NB4 (cell line): Measurements from ENCODE around the gene RNU5B-1.

Experiments
- DNase-seq: peaks from one replicate; pipeline ENCODE4 v3.0.0; 2010; ENCODE audit warnings: low read depth
- H3K4me3 ChIP-seq: one replicate; pipeline ENCODE4 v1.5.1; 2011; ENCODE audit warnings: mild to moderate bottlenecking, low read depth, low read length, moderate library complexity
- MYC ChIP-seq: IDR thresholded peaks from 2 replicates; pipeline ENCODE4 v1.6.1; 2011; ENCODE audit warnings: low read depth, low read length
- POLR2A ChIP-seq: IDR thresholded peaks from 2 replicates; pipeline ENCODE4 v1.6.1; 2011; ENCODE audit warnings: mild to moderate bottlenecking; ENCODE audit not compliant: insufficient read length; ENCODE audit errors: extremely low read depth
- TF ChIP-seq, protein P1 (sequence below): IDR thresholded peaks from one replicate; pipeline ENCODE4 v1.5.1; 2012; ENCODE audit warnings: low read depth, low read length
- TF ChIP-seq, protein P2 (sequence below): IDR thresholded peaks from 2 replicates; pipeline ENCODE4 v1.6.1; 2011; ENCODE audit warnings: low read depth, low read length

Gene RNU5B-1

DNA sequence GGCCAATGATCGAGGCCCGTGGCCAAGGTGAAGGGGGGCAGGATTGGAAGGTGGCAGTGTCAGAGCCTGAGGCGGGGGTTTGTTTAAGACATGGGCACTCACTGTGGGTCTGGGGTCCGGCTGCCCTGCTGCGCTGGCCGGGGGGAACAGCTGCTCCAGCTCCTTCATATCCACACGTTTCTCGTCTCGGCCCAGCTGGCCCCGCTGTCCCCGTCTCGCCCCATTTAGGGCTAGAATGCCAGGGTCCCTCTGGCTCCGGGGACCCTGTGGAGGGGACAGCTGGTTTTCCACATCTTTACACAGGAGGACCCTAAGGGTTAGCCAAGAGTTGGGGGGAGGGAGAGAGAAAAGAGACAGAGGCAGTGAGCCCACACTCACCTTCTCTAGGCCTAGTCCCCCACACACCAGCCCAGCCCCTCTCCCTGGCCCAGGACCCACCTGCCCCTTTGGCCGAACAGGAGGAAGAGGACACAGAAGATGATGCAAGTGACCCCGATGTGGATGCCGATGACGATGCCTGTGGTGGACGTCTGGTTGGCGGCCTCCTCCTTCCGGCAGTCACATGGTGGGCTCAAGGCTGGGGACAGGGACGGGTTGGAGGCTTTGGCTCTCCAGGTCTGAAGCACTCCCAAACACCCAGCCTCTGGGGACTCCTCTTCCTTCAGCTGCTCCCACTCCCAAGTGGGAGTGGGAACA is 25.0 kb downstream of the RNU5B-1 start:
- TF ChIP-seq, protein P1, sequence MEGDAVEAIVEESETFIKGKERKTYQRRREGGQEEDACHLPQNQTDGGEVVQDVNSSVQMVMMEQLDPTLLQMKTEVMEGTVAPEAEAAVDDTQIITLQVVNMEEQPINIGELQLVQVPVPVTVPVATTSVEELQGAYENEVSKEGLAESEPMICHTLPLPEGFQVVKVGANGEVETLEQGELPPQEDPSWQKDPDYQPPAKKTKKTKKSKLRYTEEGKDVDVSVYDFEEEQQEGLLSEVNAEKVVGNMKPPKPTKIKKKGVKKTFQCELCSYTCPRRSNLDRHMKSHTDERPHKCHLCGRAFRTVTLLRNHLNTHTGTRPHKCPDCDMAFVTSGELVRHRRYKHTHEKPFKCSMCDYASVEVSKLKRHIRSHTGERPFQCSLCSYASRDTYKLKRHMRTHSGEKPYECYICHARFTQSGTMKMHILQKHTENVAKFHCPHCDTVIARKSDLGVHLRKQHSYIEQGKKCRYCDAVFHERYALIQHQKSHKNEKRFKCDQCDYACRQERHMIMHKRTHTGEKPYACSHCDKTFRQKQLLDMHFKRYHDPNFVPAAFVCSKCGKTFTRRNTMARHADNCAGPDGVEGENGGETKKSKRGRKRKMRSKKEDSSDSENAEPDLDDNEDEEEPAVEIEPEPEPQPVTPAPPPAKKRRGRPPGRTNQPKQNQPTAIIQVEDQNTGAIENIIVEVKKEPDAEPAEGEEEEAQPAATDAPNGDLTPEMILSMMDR: no peak
- TF ChIP-seq MYC (no peak), POLR2A (no peak)
- TF ChIP-seq, protein P2, sequence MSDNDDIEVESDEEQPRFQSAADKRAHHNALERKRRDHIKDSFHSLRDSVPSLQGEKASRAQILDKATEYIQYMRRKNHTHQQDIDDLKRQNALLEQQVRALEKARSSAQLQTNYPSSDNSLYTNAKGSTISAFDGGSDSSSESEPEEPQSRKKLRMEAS: no peak
- DNase-seq: no peak

DNA sequence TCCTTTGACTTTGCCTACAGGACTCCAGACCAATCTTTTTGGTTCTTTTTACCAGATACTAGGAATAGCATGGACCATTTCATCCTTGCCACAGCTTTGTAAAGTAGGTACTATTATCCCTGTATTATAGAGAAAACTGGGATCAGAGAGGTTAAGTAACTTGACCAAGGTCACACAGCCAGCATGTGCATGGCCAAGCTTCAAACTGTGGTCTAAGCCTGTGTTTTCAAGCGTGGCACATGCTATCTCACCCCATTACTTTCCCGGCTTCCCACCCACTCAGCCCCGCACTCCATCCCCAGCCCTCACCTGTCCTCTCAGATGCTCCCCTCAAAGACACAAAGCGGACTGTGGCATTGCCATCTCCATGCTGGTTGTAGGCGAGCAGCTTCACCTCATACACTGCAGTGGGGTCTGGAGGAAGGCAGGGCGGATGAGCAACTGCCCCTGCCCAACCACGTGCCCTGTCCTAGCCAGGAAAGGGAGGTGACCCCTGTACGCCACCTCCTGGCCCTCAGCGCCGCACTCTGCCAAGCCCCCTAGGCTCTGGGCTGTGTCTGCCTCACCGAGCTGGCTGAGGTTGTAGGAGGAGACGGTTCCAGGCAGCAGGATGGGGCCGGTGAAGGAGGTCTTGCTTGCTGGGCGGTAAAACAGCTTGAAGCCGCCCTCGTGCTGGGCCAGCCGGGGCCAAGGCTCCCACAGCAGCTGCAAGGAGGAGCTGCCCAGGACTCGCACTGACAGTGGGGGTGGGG is 25.7 kb downstream of the RNU5B-1 start:
- no peak overlapping the region for H3K4me3 ChIP-seq
- TF ChIP-seq MYC (no peak), POLR2A (no peak)
- TF ChIP-seq, protein P1: no peak
- TF ChIP-seq, protein P2: no peak
- no peak for DNase-seq

More for the DNA sequence above, 25.0 kb downstream of the RNU5B-1 start:
- no peak overlapping the region for H3K4me3 ChIP-seq

DNA sequence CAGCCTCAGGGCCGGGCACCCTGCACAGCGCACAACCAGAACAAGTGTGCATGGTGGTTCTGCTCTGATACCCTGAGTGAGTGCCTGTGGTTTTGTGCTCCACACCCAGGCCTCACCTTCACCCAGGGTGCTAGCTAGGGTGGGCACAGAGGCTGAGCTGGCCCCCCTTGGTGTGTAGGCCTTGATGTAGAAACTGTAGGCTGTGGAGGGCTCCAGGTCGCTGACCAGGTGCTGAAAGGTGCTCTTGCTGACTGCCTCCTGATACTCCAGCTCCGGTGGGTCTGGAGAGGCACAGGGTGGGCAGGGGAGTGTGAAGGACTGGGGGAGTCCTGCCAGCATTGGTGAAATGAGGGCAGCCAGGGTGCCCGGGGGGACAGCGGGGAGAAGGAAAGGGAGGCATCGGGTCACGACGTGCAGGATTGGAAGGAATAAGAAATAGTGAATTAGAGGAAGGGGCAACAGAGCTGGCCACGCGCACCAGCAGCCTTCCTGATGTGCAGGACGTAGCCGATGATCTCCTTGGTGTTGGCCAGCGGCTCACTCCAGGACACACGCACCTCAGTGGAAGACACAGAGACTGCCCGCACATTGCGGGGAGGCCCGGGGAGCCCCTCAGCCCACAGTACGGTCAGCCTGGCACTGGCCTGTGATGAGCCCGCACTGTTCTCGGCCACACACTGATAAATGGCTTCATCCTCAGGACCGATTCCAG is 26.6 kb downstream of the RNU5B-1 start:
- TF ChIP-seq, protein P2: no peak
- TF ChIP-seq, protein P1: no peak
- TF ChIP-seq POLR2A (no peak), MYC (no peak)
- DNase-seq: no peak
- no peak overlapping the region for H3K4me3 ChIP-seq

DNA sequence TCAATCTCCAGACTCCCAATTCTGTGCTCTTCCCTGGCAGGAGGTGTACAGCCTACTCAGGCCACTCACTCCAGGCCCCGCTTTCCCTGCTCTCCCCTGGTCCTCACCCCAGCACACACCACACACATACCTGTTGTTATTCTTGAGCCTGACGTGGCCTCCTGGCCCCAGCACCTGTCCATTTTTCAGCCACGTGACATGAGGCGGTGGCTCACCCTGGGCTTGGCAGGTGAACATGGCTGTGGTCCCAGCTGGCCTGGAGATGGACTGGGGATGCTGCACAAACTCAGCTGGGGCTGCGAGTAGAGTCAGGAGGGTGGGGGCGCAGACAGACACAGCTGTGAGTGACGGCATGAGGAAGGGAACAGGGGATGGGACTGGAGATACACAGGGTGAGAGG is 27.3 kb downstream of the RNU5B-1 start:
- TF ChIP-seq MYC (no peak), POLR2A (no peak)
- TF ChIP-seq, protein P1: no peak
- TF ChIP-seq, protein P2: no peak
- H3K4me3 ChIP-seq: no peak overlapping the region
- DNase-seq: no peak

DNA sequence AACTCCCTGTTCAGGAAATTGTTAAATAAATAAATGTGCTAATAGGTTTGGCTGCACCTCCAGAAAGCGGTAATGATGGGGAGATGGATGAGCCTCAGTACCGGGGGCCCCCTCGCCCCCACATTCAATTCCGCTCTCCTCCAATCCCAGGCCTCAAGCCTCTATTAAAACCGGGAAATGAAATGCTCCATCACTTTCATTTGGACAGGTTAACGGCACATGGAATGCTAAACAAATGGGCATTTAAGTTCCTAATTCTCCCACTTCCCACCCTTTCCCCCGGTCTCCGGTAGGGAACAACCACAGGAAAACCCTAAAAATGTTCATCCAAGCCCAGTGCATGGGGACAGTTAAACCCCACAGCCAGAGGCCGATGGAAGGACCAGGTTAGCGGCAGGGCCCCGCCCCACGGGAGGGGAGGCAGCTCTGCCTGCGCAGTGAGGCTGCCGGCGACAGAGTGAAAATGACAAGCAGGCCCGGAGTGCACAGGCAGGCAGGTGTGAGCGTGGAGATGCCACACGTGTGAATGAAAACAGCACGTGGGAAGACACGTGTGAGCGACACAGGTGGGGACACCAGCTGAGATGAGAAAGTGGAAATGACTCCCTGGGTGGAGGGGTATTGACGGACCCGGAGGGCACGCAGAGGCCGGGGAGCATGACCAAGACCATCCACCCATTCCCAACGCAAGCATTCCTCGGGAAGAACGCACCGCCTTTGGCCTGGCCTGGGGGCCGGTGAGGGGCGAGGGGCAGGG is 28.1 kb downstream of the RNU5B-1 start:
- TF ChIP-seq, protein P1: no peak
- TF ChIP-seq POLR2A: no peak
- no peak for TF ChIP-seq MYC
- TF ChIP-seq, protein P2: no peak
- H3K4me3 ChIP-seq: no peak overlapping the region
- DNase-seq: no peak
